Smooth muscle cell (in vitro differentiated cells): ENCODE results near the gene SAMM50. TPM values are rescaled to one million over a fixed set of nuclear protein-coding genes. Genes with fewer than 3 reads are reported as not detected.

Experiments
- DNase-seq: peaks from one replicate; lab custom pipeline; 2025; ENCODE audit not compliant: unreplicated experiment; lab: John Stamatoyannopoulos, UW
- H2AFZ ChIP-seq: fragments of 200-600 bp; sonication (generic); 2 replicates; pipeline ENCODE4 v1.6.0; 2016; ENCODE audit warnings: antibody characterized with exemption, low read depth, mild to moderate bottlenecking
- H3F3A ChIP-seq: fragments of 200-600 bp; sonication (generic); 2 replicates; pipeline ENCODE4 v1.6.0; 2017; ENCODE audit warnings: antibody characterized with exemption, low read depth
- H3K27ac ChIP-seq: fragments of 200-600 bp; sonication (generic); 2 replicates; pipeline ENCODE4 v1.5.1; 2016; ENCODE audit warnings: low read depth, mild to moderate bottlenecking
- H3K27me3 ChIP-seq: fragments of 200-600 bp; sonication (generic); 2 replicates; pipeline ENCODE4 v1.6.1; 2016; ENCODE audit warnings: low read depth, mild to moderate bottlenecking
- H3K36me3 ChIP-seq: fragments of 200-600 bp; sonication (generic); 2 replicates; pipeline ENCODE4 v1.5.1; 2016; ENCODE audit warnings: low read depth
- H3K4me1 ChIP-seq: fragments of 200-600 bp; sonication (generic); 2 replicates; pipeline ENCODE4 v1.5.1; 2016; ENCODE audit warnings: low read depth
- H3K4me2 ChIP-seq: fragments of 200-600 bp; sonication (generic); 2 replicates; pipeline ENCODE4 v1.6.0; 2016; ENCODE audit warnings: mild to moderate bottlenecking
- H3K4me3 ChIP-seq: fragments of 200-600 bp; sonication (generic); 2 replicates; pipeline ENCODE4 v1.5.1; 2016; ENCODE audit warnings: mild to moderate bottlenecking
- H3K79me2 ChIP-seq: fragments of 200-600 bp; sonication (generic); 2 replicates; pipeline ENCODE4 v1.6.0; 2016; ENCODE audit warnings: low read depth, mild to moderate bottlenecking
- H3K9ac ChIP-seq: fragments of 200-600 bp; sonication (generic); 2 replicates; pipeline ENCODE4 v1.6.0; 2016; ENCODE audit warnings: low read depth
- H3K9me3 ChIP-seq: fragments of 200-600 bp; sonication (generic); replicated peaks from 2 replicates; pipeline ENCODE4 v1.5.1; 2016; ENCODE audit warnings: low read depth
- H4K20me1 ChIP-seq: fragments of 200-600 bp; sonication (generic); 2 replicates; pipeline ENCODE4 v1.6.0; 2016; ENCODE audit warnings: low read depth
- CTCF ChIP-seq: fragments of 200-600 bp; sonication (generic); IDR thresholded peaks from 2 replicates; pipeline ENCODE4 v1.5.1; 2017; ENCODE audit warnings: borderline replicate concordance, mild to moderate bottlenecking, antibody characterized with exemption; ENCODE audit not compliant: insufficient read depth, poor library complexity, severe bottlenecking
- WGBS: methylation state at CpG from one replicate; pipeline ENCODE4 v1.1.7; 2016; ENCODE audit warnings: low lambda C conversion rate; 5-methylcytosine and 5-hydroxymethylcytosine counted together
- polyA plus RNA-seq: library from polyadenylated mRNA; unstranded; fragments of >200 nt; fragmentation: Nextera tagmentation; extraction: Ambion mirVana; gene quantifications from 2 replicates; pipeline ENCODE4 v1.2.1, GENCODE V29; 2016
- total RNA-seq: library from RNA; depleted of rRNA; stranded (reverse); fragments of >200 nt; gene quantifications from 2 replicates; pipeline ENCODE4 v1.2.3, GENCODE V29; 2014

SAMM50 gene
- total and polyA plus RNA-seq, 2 experiments from 2014 or later, result 43.6 to 56.1 TPM

- peaks cover 16% of the 10 kb centered on the region for H4K20me1 ChIP-seq
- H3K36me3 ChIP-seq, result peaks cover 32% of the 10 kb centered on the region
- H3K27me3 ChIP-seq, result no peaks in the 10 kb centered on the region
- H3K9me3 ChIP-seq, result no peaks in the 10 kb centered on the region
- H3K4me3 ChIP-seq, result no peak overlapping the region
- H3K4me1 ChIP-seq, result no peaks in the 10 kb centered on the region
- WGBS, result 97% methylated on average over 19 of the region's 19 CpGs
- no peak for TF ChIP-seq CTCF
- no peak overlapping the region for H2AFZ ChIP-seq
- H3K4me2 ChIP-seq, result no peak overlapping the region
- DNase-seq, result no peak
- H3F3A ChIP-seq, result no peaks in the 10 kb centered on the region
- no peaks in the 10 kb centered on the region for H3K79me2 ChIP-seq
- H3K9ac ChIP-seq, result no peak overlapping the region
- no peak overlapping the region for H3K27ac ChIP-seq
These were observed 14.0 kb downstream of the SAMM50 start for GRCh38 chr22:43969021-43969878.

- Histone ChIP-seq H2AFZ (no peak overlapping the region), H4K20me1 (peaks cover 16% of the 10 kb centered on the region), H3K27me3 (no peaks in the 10 kb centered on the region), H3F3A (no peaks in the 10 kb centered on the region), H3K4me1 (no peaks in the 10 kb centered on the region), H3K27ac (no peak overlapping the region), H3K4me2 (no peak overlapping the region), H3K9ac (no peak overlapping the region), H3K9me3 (no peaks in the 10 kb centered on the region), H3K79me2 (no peaks in the 10 kb centered on the region), H3K4me3 (no peak overlapping the region), H3K36me3 (peaks cover 26% of the 10 kb centered on the region)
- TF ChIP-seq CTCF, result no peak
- no peak for DNase-seq
- WGBS, result 98% methylated on average over 8 of the region's 8 CpGs
These were observed 14.9 kb downstream of the SAMM50 start for GRCh38 chr22:43969989-43970755.

- no peak overlapping the region for H3K4me2 ChIP-seq
- no peak overlapping the region for H2AFZ ChIP-seq
- H3K9me3 ChIP-seq, result no peaks in the 10 kb centered on the region
- no peak overlapping the region for H3K9ac ChIP-seq
- no peaks in the 10 kb centered on the region for H3K79me2 ChIP-seq
- peaks cover 17% of the 10 kb centered on the region for H3K36me3 ChIP-seq
- no peak overlapping the region for H3K27ac ChIP-seq
- H4K20me1 ChIP-seq, result peaks cover 16% of the 10 kb centered on the region
- H3K4me3 ChIP-seq, result no peak overlapping the region
- DNase-seq, result no peak
- H3K4me1 ChIP-seq, result no peaks in the 10 kb centered on the region
- WGBS, result 95% methylated on average over 8 of the region's 8 CpGs
- H3F3A ChIP-seq, result no peaks in the 10 kb centered on the region
- no peaks in the 10 kb centered on the region for H3K27me3 ChIP-seq
- no peak for TF ChIP-seq CTCF
These were observed 15.9 kb downstream of the SAMM50 start for GRCh38 chr22:43971112-43971511.
